Chondrocyte (in vitro differentiated cells): ENCODE measurements around the gene PPIP5K1. TPM values are rescaled to one million over a fixed set of nuclear protein-coding genes. Genes with fewer than 3 reads are reported as not detected.
A peak's percentile ranks its signal among the peaks of the same experiment; 100 is the strongest.

Source experiments
- DNase-seq: peaks from one replicate; pipeline ENCODE4 v3.0.0; 2021; ENCODE audit warnings: mixed read lengths, low spot score
- H3K27ac Mint-ChIP-seq: one replicate; pipeline ENCODE4 v1.8.0; 2021; ENCODE audit warnings: mild to moderate bottlenecking, moderate library complexity, mixed read lengths; ENCODE audit not compliant: unreplicated experiment
- H3K27me3 Mint-ChIP-seq: 2 replicates; pipeline ENCODE4 v1.8.0; 2021; ENCODE audit warnings: low read depth, mixed read lengths
- H3K36me3 Mint-ChIP-seq: 2 replicates; pipeline ENCODE4 v1.8.0; 2021; ENCODE audit warnings: low read depth, mixed read lengths
- H3K4me1 Mint-ChIP-seq: 2 replicates; pipeline ENCODE4 v1.8.0; 2021; ENCODE audit warnings: low read depth, mild to moderate bottlenecking, mixed read lengths
- H3K4me3 Mint-ChIP-seq: one replicate; pipeline ENCODE4 v1.8.0; 2021; ENCODE audit warnings: mild to moderate bottlenecking, moderate library complexity, mixed read lengths; ENCODE audit not compliant: unreplicated experiment
- H3K9me3 Mint-ChIP-seq: 2 replicates; pipeline ENCODE4 v1.8.0; 2021; ENCODE audit warnings: low read depth, mixed read lengths
- total RNA-seq: library from RNA; stranded (reverse); gene quantifications from 3 replicates; pipeline ENCODE4 v1.2.1, GENCODE V29; 2021
- TF ChIP-seq, protein P1 (sequence below): fragments of 200-600 bp; sonication (generic); IDR thresholded peaks from 2 replicates; pipeline ENCODE4 v1.5.0; 2021; ENCODE audit warnings: antibody characterized with exemption, mild to moderate bottlenecking, moderate library complexity

The PPIP5K1 gene
- total RNA-seq, 1 donor from 2014 or later: 31.6 TPM

DNA sequence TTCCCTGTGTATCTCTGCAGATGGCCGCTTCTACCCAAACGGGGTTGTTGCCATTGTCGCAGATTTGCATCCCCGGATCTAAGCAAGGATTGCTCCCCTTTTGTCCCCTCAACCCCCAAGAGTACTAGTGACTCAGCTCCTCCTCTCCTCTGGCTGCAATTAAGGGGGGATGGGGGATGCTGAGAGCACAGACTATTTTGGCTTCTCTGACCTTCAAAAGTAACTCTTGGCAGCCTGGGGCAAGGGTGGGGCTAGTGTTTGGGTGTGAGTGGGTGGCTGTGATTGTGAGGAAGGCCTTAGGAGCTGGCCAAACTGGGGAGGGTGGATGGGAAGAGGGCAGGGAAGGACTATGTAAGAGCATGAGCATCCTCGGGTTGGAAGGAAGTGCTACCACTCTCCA is 73.8 kb downstream of the PPIP5K1 start:
- TF ChIP-seq, protein P1, sequence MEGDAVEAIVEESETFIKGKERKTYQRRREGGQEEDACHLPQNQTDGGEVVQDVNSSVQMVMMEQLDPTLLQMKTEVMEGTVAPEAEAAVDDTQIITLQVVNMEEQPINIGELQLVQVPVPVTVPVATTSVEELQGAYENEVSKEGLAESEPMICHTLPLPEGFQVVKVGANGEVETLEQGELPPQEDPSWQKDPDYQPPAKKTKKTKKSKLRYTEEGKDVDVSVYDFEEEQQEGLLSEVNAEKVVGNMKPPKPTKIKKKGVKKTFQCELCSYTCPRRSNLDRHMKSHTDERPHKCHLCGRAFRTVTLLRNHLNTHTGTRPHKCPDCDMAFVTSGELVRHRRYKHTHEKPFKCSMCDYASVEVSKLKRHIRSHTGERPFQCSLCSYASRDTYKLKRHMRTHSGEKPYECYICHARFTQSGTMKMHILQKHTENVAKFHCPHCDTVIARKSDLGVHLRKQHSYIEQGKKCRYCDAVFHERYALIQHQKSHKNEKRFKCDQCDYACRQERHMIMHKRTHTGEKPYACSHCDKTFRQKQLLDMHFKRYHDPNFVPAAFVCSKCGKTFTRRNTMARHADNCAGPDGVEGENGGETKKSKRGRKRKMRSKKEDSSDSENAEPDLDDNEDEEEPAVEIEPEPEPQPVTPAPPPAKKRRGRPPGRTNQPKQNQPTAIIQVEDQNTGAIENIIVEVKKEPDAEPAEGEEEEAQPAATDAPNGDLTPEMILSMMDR: no peak
- Mint-ChIP-seq H3K27me3 (no peaks in the 10 kb centered on the region), H3K36me3 (peaks cover 9% of the 10 kb centered on the region), H3K4me3 (peak overlapping the region; percentile 99), H3K9me3 (no peaks in the 10 kb centered on the region), H3K4me1 (peaks cover 55% of the 10 kb centered on the region), H3K27ac (peak overlapping the region; percentile 94)
- DNase-seq: no peak

DNA sequence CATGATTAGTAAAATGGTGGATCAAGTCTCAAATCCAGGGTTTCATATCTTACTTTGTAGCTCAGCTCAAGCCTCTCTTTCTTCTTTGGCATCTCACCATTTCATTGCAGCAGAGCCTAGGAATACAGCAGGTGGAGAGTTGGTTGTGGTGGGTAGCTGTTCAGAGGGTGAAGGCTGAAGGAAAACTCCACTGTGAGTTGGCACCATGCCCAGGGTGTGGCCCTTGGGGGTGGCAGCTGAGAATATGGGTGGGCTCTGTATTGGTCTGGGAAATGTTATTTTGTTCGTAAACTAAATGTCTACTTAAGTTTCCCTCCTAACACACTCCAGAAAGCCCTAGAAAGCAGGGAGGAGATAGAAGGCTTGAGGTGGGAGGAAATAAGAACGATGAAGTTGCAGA is 74.3 kb downstream of the PPIP5K1 start:
- no peaks in the 10 kb centered on the region for H3K27me3 Mint-ChIP-seq
- no peaks in the 10 kb centered on the region for H3K9me3 Mint-ChIP-seq
- peak overlapping the region; percentile 94 for H3K27ac Mint-ChIP-seq
- H3K4me3 Mint-ChIP-seq: peak overlapping the region; percentile 99
- H3K36me3 Mint-ChIP-seq: peaks cover 6% of the 10 kb centered on the region
- DNase-seq: no peak
- TF ChIP-seq, protein P1: no peak
- peaks cover 59% of the 10 kb centered on the region for H3K4me1 Mint-ChIP-seq

DNA sequence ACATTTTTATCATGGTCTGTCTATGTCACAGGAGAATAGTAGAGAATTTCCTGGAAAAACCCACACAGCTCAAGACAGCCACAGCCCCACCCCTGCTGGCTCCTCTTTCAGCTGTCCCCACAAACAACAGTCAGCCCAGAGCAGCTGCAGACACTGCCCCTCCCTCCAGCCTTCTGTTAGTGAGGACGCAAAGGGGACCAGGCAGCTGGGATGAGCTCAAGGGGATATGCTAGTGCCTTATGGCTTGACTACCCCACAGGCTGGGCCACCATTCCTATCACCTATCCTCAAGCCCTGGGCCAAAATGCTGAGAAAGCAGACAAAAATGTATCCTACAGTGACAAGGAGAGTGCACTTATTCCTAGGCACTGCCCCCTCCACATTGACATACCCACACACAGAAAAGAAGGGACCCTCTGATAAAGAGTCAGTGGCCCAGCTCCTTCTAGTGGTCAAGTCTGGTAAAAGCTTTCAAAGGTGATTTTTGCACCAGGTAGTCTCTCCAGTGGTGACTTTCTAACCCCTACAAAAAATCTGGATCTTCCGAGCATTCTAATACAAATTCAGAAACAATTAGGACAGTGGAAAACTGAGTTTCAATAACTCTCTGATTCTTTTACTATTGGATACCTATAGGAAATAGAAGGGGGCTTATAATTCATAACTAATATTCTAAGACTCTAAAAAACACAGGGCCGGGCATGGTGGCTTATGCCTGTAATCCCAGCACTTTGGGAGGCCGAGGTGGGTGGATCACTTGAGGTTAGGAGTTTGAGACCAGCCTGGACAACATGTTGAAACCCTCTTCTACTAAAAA is 75.6 kb downstream of the PPIP5K1 start:
- TF ChIP-seq, protein P1: peak; percentile 82
- Mint-ChIP-seq H3K9me3 (no peaks in the 10 kb centered on the region), H3K36me3 (no peaks in the 10 kb centered on the region), H3K27ac (peak overlapping the region; percentile 52), H3K4me3 (no peak overlapping the region), H3K27me3 (no peaks in the 10 kb centered on the region), H3K4me1 (peaks cover 64% of the 10 kb centered on the region)
- no peak for DNase-seq

DNA sequence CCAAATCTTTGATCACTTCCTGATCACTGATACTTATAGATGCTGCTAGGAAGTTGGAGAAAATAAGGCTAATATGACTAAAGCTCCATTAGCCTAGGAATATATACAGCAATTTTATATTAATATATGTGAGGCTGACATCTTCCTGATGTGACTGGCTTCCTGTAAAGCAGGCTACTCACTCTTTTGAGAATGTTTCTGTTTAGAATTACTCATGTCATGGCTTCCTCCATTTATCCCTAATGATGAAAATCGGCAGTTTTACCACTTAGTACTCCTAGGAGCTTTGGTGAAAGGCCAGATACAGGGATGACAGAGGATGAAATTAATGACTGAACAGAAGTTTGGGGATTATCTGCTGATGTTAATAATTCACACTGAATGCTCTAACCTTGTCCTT is 76.5 kb downstream of the PPIP5K1 start:
- Mint-ChIP-seq H3K4me3 (no peak overlapping the region), H3K36me3 (no peaks in the 10 kb centered on the region), H3K27ac (no peak overlapping the region), H3K9me3 (no peaks in the 10 kb centered on the region), H3K4me1 (peaks cover 64% of the 10 kb centered on the region), H3K27me3 (no peaks in the 10 kb centered on the region)
- no peak for DNase-seq
- TF ChIP-seq, protein P1: no peak

DNA sequence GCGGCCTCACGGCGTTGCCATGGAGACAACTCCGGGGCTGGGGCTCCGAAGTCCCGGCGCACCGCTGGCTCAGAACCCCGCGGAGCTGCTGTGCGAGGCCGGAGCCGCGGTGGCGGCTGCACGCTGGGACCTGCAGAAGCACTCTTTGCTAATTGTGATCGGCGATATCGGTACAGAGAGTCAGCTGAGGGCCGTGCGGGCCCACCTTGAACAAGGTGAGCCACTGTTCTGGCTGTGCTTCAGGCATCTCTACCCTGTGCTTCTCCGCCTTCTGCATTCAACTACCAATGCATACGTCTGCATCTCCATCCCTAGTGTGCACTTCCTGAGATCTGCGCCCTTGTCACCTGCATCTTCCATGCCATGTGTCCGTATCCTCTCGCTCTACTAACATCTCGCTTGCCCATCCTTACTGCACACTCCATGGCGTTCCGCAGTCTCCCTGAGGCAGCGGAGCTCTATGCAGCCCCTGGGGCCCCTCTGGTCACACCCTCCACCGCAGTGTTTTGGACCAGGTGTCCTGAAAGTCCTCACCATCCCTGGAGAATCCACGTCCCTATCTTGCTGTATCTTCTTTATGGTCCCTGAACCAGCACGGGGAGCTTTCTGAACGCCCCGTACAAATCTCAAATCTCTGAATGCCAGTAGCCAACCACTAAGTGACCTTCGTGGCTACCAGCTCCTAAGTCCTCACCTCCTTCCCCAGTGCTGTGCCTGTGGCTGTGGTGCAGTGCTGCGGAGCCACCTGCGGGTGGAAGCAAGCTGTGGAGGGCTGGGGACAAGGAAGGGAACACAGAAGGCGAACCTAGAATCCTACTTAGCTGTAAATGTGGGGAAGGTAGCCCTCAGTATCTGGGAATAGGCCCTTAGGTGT is 78.8 kb downstream of the PPIP5K1 start:
- DNase-seq: no peak
- TF ChIP-seq, protein P1: peak; percentile 52
- no peaks in the 10 kb centered on the region for H3K9me3 Mint-ChIP-seq
- peak overlapping the region; percentile 59 for H3K27ac Mint-ChIP-seq
- H3K4me1 Mint-ChIP-seq: peaks cover 56% of the 10 kb centered on the region
- H3K36me3 Mint-ChIP-seq: no peaks in the 10 kb centered on the region
- peak overlapping the region; percentile 88 for H3K4me3 Mint-ChIP-seq
- no peaks in the 10 kb centered on the region for H3K27me3 Mint-ChIP-seq
